GM19468 (cell line): ENCODE data around the gene USP44.
"Not testable (repeated sequence)": the region's sequence is repeated elsewhere in the genome, so short reads cannot be mapped to it uniquely, and the experiment has no call there.

ENCODE experiments used
- ATAC-seq: cut with Tn5 transposase; IDR thresholded peaks from one replicate; pipeline ENCODE4 v1.9.1; 2021; ENCODE audit warnings: mild to moderate bottlenecking, moderate library complexity, moderate number of reproducible peaks; ENCODE audit not compliant: unreplicated experiment; ENCODE audit errors: extremely low read depth

The USP44 gene

GRCh38 chr12:95551305-95551704 is at the start of gene USP44:
Gene USP44, minus strand, starts transcription at chr12:95551476. Its CDS starts 17,220 bp downstream, at chr12:95534256.
- ATAC-seq: no peak

- no peak for ATAC-seq
These were observed 49.3 kb upstream of the USP44 start for GRCh38 chr12:95600567-95600966.

- no peak for ATAC-seq
These were observed 48.6 kb upstream of the USP44 start for GRCh38 chr12:95599880-95600279.

GRCh38 chr12:95594136-95594535 is 42.9 kb upstream of the USP44 start:
- ATAC-seq: no peak

- no peak for ATAC-seq
These were observed 42.1 kb upstream of the USP44 start for GRCh38 chr12:95593266-95593871.

GRCh38 chr12:95591731-95592130 is 40.5 kb upstream of the USP44 start:
- no peak for ATAC-seq

- ATAC-seq: no peak
These were observed 39.5 kb upstream of the USP44 start for GRCh38 chr12:95590775-95591174.

- ATAC-seq: no peak
These were observed 32.7 kb upstream of the USP44 start for GRCh38 chr12:95583933-95584332.

- ATAC-seq: no peak
These were observed 31.2 kb upstream of the USP44 start for GRCh38 chr12:95582230-95583058.

GRCh38 chr12:95577820-95578219 is 26.5 kb upstream of the USP44 start:
- no peak for ATAC-seq

- ATAC-seq: no peak
These were observed 23.6 kb upstream of the USP44 start for GRCh38 chr12:95574799-95575452.

GRCh38 chr12:95573951-95574576 is 22.8 kb upstream of the USP44 start:
- no peak for ATAC-seq

GRCh38 chr12:95571369-95571768 is 20.1 kb upstream of the USP44 start:
- ATAC-seq: no peak

- not testable (repeated sequence) for ATAC-seq
These were observed 16.8 kb upstream of the USP44 start for GRCh38 chr12:95568045-95568444.

GRCh38 chr12:95557625-95558024 is 6.3 kb upstream of the USP44 start:
- ATAC-seq: no peak

- no peak for ATAC-seq
These were observed 3.3 kb upstream of the USP44 start for GRCh38 chr12:95554532-95555071.

GRCh38 chr12:95553197-95553943 is 2.1 kb upstream of the USP44 start:
- no peak for ATAC-seq

- ATAC-seq: no peak
These were observed 739 bp upstream of the USP44 start for GRCh38 chr12:95551913-95552516.

- no peak for ATAC-seq
These were observed 1.7 kb downstream of the USP44 start for GRCh38 chr12:95549392-95550084.
